HepG2 (cell line): Measurements from ENCODE around the gene IQCE. TPM values are rescaled to one million over a fixed set of nuclear protein-coding genes. Genes with fewer than 3 reads are reported as not detected.

Source experiments
- FOXK2 ChIP-seq: fragments of 450-650 bp; IDR thresholded peaks from 2 replicates; pipeline ENCODE4 v1.6.1; 2016
- HNF4G ChIP-seq, 2 experiments: sonication (generic) in 1 of 2; formaldehyde crosslinking in 1 of 2; IDR thresholded peaks; 2 replicates each; pipeline versions ENCODE4 v1.4.0 to v1.6.1; 2011 to 2020; ENCODE audit warnings: borderline replicate concordance in 2 of 2, low read depth in 2 of 2, mild to moderate bottlenecking in 2 of 2, low read length in 1 of 2, missing genetic modification reagents in 1 of 2, moderate library complexity in 1 of 2
- JDP2 ChIP-seq: sonication (generic); formaldehyde crosslinking; IDR thresholded peaks from 2 replicates; pipeline ENCODE4 v1.8.1; 2022; ENCODE audit warnings: missing genetic modification reagents, borderline replicate concordance
- RBFOX2 ChIP-seq: fragments of 200-400 bp; formaldehyde crosslinking; IDR thresholded peaks from 2 replicates; pipeline ENCODE4 v1.6.1; 2017; ENCODE audit warnings: low read depth, mild to moderate bottlenecking, low read length
- STAG1 ChIP-seq: sonication (generic); formaldehyde crosslinking; IDR thresholded peaks from 2 replicates; pipeline ENCODE4 v1.4.0; 2020; ENCODE audit warnings: missing genetic modification reagents
- TCF12 ChIP-seq, 2 experiments: fragments of 450-650 bp in 1 of 2; sonication (generic) in 1 of 2; formaldehyde crosslinking in 1 of 2; IDR thresholded peaks; 2 replicates each; pipeline versions ENCODE4 v1.6.1 to v1.8.0; 2017 to 2022; ENCODE audit warnings: antibody characterized with exemption in 1 of 2, mild to moderate bottlenecking in 1 of 2, missing genetic modification reagents in 1 of 2, moderate library complexity in 1 of 2
- ZNF207 ChIP-seq: fragments of 450-650 bp; IDR thresholded peaks from 2 replicates; pipeline ENCODE4 v1.6.1; 2016; ENCODE audit warnings: antibody characterized with exemption, borderline replicate concordance
- ZNF30 ChIP-seq: sonication (generic); formaldehyde crosslinking; IDR thresholded peaks from 2 replicates; pipeline ENCODE4 v1.5.0; 2020; ENCODE audit warnings: mild to moderate bottlenecking, missing genetic modification reagents
- ZNF547 ChIP-seq: sonication (generic); formaldehyde crosslinking; IDR thresholded peaks from 2 replicates; pipeline ENCODE4 v1.5.1; 2020; ENCODE audit warnings: mild to moderate bottlenecking, missing genetic modification reagents
- ZNF564 ChIP-seq: sonication (generic); formaldehyde crosslinking; IDR thresholded peaks from 2 replicates; pipeline ENCODE4 v1.8.1; 2023; ENCODE audit warnings: mild to moderate bottlenecking, missing genetic modification reagents
- polyA plus RNA-seq, 8 experiments: library from polyadenylated mRNA; depleted of rRNA in 3 of 8; stranded (reverse) in 7 of 8; unstranded in 1 of 8; fragments of >200 nt; fragmentation: Illumina TruSeq in 4 of 8; extraction: Trizol in 4 of 8; gene quantifications; 2 replicates each; pipeline versions ENCODE4 v1.2.1 to v1.2.3, GENCODE V29; 2011 to 2016; ENCODE audit warnings: low read depth in 4 of 8, missing spikeins in 1 of 8, mixed read lengths in 1 of 8; ENCODE audit not compliant: insufficient read depth in 1 of 8
- total RNA-seq, 5 experiments: library from RNA; depleted of rRNA; stranded (reverse); fragments of >200 nt; fragmentation: Illumina TruSeq; extraction: Trizol; gene quantifications; 2 replicates each; pipeline ENCODE4 v1.2.3, GENCODE V29; 2016; ENCODE audit warnings: low read depth in 1 of 5
- TF ChIP-seq, protein P1 (sequence below): sonication (generic); formaldehyde crosslinking; IDR thresholded peaks from 2 replicates; pipeline ENCODE4 v1.4.0; 2020; ENCODE audit warnings: mild to moderate bottlenecking, missing genetic modification reagents
- TF ChIP-seq, protein P2 (sequence below): sonication (generic); formaldehyde crosslinking; IDR thresholded peaks from 2 replicates; pipeline ENCODE4 v1.8.1; 2023; ENCODE audit warnings: mild to moderate bottlenecking, missing genetic modification reagents
- TF ChIP-seq, protein P3 (sequence below): sonication (generic); formaldehyde crosslinking; IDR thresholded peaks from 2 replicates; pipeline ENCODE4 v1.9.0; 2021; ENCODE audit warnings: missing genetic modification reagents, borderline replicate concordance
- TF ChIP-seq, protein P4 (sequence below): sonication (generic); formaldehyde crosslinking; IDR thresholded peaks from 2 replicates; pipeline ENCODE4 v1.4.0; 2020; ENCODE audit warnings: missing genetic modification reagents, borderline replicate concordance

IQCE gene
- total and polyA plus RNA-seq, 2 of the 13 experiments (the other 11 are each of a cell fraction or from before 2014, with no cell fraction given): 1.5 to 2.5 TPM

DNA sequence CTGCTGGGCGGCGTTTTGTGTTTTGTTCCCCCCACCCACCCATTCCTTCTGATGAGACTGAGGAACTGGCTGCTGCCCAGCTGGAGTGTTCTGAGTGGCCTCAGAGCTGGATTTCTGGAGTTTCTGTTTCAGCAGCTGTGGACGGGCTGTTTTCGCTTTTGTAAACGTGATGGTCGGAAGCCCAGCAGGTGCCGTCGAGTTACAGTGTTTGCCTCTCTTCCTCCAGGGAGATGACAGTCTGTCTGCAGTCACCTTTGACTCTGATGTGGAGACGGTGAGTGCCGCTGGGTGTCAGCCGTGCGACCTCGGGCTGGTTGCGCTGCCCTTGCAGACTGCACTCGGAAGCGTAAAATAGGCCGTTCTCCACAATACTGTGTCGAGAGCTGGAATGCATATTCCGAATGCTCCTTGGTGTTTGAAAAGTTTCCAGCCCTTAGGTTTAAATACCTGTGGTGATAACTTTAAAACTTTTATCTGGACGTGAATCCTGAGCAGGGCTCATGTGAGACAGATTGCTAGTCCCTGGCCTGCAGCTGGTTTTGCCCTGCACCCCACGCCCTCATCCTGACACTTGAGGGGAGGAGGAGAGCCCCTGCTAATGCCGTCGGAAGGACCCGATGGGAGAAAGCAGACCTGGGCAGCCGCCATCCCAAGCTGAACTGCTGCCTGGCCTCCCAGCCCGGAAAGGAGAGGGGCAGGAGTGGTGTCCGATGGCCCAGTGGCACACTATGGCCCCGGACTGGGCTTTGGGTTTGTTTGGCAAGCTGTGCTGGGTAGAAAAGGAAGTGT is 8.3 kb downstream of the IQCE start (continued):
- TF ChIP-seq, protein P1, sequence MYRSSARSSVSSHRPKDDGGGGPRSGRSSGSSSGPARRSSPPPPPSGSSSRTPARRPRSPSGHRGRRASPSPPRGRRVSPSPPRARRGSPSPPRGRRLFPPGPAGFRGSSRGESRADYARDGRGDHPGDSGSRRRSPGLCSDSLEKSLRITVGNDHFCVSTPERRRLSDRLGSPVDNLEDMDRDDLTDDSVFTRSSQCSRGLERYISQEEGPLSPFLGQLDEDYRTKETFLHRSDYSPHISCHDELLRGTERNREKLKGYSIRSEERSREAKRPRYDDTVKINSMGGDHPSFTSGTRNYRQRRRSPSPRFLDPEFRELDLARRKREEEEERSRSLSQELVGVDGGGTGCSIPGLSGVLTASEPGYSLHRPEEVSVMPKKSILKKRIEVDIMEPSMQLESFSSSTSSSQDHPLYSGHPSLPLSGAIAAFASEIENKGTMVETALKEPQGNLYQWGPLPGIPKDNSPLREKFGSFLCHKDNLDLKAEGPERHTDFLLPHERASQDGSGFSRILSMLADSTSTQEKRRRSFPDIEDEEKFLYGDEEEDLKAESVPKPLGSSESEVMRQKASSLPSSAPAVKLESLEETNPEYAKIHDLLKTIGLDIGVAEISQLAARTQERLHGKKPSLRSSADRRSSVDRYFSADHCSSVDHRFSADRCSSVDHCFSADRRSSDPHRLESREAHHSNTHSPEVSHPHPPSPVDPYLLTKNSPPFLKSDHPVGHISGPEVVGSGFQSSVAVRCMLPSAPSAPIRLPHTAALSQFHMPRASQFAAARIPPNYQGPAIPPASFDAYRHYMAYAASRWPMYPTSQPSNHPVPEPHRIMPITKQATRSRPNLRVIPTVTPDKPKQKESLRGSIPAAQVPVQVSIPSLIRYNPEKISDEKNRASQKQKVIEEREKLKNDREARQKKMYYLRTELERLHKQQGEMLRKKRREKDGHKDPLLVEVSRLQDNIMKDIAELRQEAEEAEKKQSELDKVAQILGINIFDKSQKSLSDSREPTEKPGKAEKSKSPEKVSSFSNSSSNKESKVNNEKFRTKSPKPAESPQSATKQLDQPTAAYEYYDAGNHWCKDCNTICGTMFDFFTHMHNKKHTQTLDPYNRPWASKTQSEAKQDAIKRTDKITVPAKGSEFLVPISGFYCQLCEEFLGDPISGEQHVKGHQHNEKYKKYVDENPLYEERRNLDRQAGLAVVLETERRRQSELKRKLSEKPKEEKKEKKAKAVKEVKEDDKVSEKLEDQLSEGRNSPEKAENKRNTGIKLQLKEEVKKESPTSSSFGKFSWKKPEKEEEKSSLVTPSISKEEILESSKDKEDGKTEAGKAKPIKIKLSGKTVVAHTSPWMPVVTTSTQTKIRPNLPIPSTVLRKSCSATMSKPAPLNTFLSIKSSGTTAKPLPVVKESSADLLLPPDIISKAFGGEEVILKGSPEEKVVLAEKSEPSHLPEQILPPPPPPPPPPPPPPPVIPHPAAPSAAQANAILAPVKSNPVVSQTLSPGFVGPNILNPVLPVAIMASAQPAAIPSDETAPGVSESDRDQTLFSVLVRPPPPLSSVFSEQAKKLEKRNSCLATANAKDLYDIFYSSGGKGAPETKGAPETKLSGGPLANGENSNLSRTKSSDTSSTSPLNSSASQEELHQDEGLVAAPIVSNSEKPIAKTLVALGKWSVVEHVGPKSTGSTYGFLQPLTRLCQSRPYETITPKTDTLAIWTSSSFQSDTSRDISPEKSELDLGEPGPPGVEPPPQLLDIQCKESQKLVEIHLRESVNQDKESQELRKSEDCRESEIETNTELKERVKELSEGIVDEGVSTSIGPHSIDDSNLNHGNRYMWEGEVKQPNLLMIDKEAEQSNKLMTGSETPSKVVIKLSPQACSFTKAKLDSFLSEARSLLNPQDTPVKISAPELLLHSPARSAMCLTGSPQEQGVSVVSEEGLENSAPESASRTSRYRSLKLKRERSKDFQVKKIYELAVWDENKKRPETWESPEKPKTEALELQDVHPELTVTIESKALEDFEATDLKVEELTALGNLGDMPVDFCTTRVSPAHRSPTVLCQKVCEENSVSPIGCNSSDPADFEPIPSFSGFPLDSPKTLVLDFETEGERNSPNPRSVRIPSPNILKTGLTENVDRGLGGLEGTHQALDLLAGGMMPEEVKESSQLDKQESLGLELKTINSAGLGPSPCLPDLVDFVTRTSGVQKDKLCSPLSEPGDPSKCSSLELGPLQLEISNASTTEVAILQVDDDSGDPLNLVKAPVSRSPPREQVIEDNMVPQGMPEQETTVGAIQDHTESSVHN (CRISPR knock-in tag): no peak
- TF ChIP-seq RBFOX2 (no peak), ZNF564 (CRISPR knock-in tag) (no peak), ZNF547 (CRISPR knock-in tag) (peak; percentile 46; the same call in 1 of the 2 replicates), HNF4G (IDR thresholded peaks at IDR 0.05; ENCODE audit: borderline replicate concordance, low read depth, low read length) (no peak), HNF4G (CRISPR knock-in tag; IDR thresholded peaks at IDR 0.05; ENCODE audit: borderline replicate concordance, low read depth) (no peak), TCF12 (IDR thresholded peaks at IDR 0.05) (no peak), TCF12 (CRISPR knock-in tag; IDR thresholded peaks at IDR 0.05) (no peak), FOXK2 (no peak), ZNF30 (CRISPR knock-in tag) (no peak), ZNF207 (no peak), STAG1 (CRISPR knock-in tag) (peak; percentile 77), JDP2 (CRISPR knock-in tag) (no peak)
- TF ChIP-seq, protein P2, sequence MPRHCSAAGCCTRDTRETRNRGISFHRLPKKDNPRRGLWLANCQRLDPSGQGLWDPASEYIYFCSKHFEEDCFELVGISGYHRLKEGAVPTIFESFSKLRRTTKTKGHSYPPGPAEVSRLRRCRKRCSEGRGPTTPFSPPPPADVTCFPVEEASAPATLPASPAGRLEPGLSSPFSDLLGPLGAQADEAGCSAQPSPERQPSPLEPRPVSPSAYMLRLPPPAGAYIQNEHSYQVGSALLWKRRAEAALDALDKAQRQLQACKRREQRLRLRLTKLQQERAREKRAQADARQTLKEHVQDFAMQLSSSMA: no peak
- TF ChIP-seq, protein P3, sequence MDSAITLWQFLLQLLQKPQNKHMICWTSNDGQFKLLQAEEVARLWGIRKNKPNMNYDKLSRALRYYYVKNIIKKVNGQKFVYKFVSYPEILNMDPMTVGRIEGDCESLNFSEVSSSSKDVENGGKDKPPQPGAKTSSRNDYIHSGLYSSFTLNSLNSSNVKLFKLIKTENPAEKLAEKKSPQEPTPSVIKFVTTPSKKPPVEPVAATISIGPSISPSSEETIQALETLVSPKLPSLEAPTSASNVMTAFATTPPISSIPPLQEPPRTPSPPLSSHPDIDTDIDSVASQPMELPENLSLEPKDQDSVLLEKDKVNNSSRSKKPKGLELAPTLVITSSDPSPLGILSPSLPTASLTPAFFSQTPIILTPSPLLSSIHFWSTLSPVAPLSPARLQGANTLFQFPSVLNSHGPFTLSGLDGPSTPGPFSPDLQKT (CRISPR knock-in tag): no peak
- TF ChIP-seq, protein P4, sequence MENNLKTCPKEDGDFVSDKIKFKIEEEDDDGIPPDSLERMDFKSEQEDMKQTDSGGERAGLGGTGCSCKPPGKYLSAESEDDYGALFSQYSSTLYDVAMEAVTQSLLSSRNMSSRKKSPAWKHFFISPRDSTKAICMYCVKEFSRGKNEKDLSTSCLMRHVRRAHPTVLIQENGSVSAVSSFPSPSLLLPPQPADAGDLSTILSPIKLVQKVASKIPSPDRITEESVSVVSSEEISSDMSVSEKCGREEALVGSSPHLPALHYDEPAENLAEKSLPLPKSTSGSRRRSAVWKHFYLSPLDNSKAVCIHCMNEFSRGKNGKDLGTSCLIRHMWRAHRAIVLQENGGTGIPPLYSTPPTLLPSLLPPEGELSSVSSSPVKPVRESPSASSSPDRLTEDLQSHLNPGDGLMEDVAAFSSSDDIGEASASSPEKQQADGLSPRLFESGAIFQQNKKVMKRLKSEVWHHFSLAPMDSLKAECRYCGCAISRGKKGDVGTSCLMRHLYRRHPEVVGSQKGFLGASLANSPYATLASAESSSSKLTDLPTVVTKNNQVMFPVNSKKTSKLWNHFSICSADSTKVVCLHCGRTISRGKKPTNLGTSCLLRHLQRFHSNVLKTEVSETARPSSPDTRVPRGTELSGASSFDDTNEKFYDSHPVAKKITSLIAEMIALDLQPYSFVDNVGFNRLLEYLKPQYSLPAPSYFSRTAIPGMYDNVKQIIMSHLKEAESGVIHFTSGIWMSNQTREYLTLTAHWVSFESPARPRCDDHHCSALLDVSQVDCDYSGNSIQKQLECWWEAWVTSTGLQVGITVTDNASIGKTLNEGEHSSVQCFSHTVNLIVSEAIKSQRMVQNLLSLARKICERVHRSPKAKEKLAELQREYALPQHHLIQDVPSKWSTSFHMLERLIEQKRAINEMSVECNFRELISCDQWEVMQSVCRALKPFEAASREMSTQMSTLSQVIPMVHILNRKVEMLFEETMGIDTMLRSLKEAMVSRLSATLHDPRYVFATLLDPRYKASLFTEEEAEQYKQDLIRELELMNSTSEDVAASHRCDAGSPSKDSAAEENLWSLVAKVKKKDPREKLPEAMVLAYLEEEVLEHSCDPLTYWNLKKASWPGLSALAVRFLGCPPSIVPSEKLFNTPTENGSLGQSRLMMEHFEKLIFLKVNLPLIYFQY (CRISPR knock-in tag): no peak
